Stimulated activated CD8-positive, alpha-beta memory T cell treated with anti-CD3 and anti-CD28 coated beads, Interleukin-15, amount 100 ng/mL, for 48 hours (primary cell): ENCODE measurements around the gene MXRA7.

ENCODE experiments used
- DNase-seq, 2 donors: peaks; one replicate each; pipeline ENCODE4 v3.0.0-alpha.2; 2020; ENCODE audit warnings: low read depth in 2 of 2

MXRA7 gene

DNA sequence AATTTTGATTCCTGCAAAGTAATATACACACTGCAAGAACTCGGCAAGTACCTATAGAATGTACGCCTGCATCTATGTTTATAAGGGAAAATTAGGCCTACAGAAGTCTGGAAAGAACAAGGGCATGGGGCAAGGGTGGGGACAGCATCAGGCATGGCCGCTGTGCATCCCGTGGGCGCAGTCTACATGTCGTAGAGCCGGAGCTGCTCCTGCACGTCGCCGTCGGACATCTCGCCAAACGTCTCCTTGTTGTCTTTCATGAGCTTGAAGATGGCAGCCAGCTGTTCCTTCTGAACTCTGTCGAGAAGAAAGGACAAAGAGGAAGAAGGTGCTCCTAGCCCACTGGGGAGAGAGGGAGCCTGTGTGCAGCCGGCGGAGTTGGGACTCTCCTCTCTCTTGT lies 33.4 kb downstream of the MXRA7 start:
- no peak for DNase-seq

DNA sequence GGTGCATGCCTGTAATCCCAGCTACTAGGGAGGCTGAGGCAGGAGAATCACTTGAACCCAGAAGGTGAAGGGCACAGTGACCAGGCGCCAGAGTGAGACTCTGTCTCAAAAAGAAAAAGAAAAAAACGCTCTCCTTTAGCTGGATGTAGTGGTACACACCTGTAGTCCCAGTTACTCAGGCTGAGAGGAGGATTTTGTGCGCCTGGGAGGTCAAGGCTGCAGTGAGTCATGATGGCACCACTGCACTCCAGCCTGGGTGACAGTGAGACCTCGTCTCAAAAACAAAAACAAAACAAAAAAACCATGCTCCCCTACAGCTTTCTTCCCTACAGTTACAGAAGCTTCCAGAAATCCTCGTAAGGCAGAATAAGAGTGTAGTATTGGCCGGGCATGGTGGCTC lies 34.1 kb downstream of the MXRA7 start:
- no peak for DNase-seq

DNA sequence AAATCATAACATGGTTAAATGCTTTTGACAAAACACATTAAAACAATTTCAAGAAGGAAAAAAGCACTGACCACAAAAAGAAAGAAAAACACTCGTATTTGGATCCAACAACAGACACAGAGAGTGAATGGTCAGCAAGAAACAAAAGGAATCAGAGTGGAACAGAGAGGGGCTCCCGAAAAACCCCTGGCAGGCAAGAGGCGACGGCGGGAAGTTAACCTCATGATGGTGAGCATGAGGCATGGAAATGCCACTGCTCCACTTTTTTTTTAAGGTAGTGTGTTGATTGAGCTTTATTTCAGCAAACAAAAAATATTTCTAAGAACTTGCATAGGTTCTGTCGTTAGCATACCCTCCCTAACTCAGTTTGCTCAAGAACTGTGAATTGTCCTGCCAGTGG lies 35.1 kb downstream of the MXRA7 start:
- DNase-seq = no peak

DNA sequence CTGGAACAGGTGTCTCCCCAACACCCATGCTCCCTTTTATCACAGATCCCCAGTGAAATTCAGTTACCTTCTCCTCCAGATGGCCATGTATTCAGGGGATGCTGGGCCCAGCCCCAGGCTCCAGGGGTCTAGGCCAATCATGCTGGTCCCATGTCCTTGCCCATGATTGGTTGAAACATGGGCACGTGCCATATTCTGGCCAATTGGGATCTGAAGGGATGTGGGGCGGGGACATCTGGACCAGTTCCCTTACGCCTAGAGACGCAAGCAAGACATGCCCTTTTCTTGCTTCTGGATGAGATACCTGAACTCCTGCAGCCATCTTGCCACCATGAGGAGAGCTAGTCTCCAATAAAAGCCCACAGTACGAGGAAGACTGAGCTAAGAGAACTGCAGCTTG lies 36.2 kb downstream of the MXRA7 start:
- no peak for DNase-seq

DNA sequence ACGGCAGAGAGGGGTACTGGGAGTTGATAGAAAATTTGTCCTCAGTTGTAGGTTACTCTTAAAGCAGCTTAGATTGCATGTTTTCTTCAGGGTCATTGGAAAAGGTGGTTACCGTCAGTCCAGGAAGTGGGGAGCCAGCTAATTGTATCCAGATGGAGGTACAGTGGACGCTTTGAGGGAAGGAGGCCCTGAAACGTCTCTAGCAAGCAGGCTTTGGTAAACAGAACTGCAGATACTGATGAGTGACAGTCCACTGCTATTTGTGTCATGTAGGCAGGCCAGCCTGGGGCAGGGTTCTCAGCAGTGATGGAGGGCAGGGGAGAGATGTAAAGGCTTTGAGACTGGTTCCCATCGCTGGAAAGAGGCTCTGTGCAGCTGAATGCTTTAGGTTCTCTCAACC lies 37.0 kb downstream of the MXRA7 start:
- DNase-seq = no peak

DNA sequence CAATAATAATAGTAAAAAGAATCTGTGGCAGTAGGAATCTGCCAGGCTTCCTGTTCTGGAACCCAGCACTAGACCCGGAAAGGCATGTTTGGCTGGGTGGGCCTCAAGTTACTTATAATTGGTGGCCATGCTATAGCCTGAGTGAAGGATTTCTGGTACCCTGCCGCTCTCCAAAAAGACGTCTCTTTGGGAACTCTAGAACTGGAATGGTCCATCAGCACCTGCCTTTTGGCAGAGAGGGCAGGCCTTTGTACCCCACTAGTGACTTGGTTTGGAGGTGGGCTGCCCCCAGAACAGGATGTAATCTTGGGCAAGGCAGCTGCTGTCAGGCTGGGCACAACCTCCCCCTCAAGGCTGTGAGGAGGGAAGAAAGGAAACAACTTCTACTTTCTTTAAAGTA lies 37.9 kb downstream of the MXRA7 start:
- DNase-seq = no peak

DNA sequence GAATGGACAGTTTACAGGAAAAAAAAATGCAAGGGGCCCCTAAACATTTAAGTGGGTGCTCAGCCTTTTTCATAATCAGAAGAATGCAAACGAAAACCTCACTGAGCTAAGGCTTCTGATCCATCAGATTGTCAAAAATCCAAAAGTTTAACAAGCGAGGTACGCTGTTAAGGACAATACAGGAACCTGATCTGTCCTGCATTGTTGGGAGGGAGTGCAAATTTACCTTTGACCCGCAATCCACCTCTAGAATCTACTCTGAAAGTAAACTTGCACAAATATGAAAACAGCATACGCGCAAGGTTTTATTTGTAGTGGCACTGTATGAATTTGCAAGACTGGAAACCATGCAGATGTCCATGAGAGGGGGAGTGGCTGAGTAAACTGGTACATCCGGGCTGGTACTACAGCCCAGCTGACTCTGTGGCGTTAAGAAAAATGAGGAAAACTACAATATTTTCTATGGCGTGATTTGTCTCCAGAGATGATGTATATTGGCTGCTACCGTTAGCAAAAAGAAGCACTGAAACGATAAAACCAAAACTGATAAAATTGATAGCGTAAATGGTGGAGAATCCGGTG lies 38.4 kb downstream of the MXRA7 start:
- DNase-seq = no peak

DNA sequence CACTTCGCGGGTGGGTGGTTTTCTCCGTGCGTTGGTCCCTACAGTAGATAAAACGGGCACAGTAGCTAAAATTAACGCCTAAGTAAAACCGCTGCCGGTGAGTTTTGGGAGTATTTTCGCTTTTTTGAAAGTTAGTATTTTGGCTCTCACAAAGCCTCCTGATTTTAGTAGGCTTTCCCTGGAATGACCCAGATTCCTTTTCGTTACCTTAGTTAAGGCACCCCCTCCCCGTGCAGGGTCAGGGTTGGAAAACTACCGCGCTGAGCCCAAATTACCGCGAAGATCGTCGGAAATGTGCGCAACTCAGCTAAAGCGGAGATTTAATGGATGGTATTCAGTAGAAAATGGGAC lies 38.9 kb downstream of the MXRA7 start:
- no peak for DNase-seq

DNA sequence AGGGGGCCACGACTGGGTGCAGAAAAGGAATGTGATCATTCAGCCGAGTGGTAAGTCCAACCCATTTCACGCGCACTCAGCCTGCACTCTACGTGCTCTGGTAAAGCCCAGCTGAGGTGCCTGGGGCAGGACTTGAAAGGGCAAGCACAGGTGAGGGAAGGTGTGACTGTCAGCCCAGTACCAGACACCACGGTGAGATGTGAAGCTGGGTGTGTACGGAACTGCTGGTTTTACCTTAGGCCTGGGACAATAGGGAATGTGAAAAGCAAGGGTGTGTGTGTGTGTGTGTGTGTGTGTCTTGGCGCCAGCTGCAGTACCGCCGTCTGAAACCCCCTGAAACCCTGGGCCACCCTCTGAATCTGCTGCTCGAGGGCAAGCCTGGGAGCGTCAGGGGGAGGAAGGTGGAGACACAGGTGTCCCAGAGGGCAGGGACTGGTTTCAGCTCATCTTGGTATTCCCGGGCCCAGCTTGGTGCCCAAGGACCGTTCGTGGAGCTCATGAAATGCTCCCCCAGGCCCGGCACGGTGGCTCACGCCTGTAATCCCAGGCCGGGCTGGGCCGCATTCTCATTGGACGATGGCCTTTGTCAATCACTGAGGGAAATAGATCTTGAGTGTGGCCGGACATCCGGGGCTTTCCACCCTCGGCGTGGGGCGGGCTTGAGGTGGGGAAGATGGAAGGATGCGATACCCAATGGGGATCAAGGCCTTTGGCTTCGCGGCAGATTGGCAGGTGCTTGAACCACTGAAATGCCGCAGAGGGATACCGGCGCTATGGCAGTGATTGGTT lies 39.4 kb downstream of the MXRA7 start:
- peak; percentile 98 to 99 for DNase-seq

DNA sequence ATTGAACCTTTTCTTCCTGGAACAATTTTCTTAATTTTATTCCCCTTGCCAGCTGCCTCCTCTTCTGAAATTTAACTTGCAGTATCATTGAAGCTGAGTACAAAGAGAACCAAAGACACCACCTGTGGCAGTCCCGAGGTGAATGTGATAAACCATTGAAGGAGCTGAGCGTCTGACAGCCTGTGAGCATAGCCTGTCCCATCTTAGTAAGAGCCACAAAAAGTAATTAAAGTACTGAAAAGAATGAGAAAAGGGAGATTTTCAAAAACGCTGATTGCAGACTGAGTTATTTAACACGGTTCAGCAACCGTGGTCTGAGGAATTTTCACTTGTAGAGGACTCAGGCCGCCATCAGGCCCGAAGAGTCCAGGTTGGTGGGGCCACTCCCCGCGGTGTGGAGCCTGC lies 40.0 kb downstream of the MXRA7 start:
- DNase-seq = no peak

DNA sequence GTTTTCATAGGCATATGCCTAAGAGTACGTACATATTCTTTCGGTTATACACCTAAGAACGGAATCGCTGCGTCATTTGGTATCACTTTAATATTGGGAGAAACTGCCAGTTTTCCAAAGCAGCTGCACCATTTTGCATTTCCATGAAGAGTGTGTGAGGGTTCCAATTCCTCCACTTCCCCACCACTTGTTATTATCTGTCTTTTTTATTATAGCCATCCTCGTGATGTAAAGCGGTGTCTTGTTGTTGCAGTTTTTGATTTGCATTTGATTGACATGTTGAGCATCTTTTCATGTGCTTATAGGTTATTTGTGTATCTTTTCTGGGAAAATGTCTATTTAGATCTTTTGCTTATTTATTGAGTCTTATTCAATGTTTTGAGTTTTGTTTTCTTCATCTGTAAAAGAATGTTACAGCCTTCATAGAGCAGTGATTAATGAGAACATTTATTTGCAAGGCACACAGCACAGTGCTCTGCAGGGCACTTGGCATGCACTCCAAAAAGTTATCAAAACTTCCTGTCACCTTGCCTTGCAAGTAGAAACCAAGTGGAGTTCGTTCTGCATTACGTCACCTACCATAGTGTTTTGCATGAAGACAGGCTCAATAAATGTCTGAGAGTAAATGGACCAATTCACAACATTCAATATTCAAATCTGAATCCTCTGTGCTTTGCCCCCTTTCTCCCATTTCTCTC lies 40.6 kb downstream of the MXRA7 start:
- no peak for DNase-seq

DNA sequence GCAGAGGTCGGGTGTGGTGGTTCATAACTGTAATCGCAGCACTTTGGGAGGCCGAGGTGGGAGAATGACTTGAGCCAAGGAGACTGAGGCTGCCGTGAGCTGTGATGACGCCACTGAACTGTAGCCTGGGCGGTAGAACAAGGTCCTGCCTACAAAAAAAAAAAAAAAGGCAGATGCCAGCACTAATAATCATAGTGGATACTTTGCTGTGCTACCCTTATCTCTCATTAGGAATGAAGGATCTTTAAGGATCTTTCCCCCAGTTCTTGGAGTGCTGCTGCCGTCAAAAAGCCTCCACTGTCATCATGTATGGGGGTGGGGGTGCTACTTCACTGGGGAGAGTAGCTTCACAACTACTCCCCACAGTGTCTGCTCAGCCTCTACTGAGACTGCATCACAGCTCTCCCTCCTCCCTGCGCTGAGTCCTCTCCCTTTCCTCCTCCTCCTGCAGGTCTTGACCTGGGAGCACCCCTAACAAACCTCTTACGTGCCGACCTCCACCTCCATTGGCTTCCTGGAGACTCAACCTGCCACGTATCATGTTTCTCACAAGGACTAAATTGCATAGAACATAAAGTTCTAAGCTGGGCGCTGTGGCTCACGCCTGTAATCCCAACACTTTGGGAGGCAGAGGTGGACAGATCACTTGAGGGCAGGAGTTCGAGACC lies 42.8 kb downstream of the MXRA7 start:
- DNase-seq = no peak

DNA sequence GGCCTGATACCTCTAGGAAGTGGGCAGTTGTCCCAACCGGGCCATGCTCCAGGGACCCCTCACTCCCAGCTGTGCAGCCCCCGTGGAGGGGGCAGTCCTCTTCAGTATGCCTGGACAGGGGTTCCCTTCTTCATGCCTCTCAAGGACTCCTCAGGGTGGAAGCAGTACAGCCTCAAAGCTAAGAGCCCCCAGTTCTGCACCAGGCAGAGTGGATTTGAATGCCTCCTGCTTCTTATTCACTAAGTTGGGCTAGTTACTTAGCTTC lies 43.3 kb downstream of the MXRA7 start:
- DNase-seq = no peak

DNA sequence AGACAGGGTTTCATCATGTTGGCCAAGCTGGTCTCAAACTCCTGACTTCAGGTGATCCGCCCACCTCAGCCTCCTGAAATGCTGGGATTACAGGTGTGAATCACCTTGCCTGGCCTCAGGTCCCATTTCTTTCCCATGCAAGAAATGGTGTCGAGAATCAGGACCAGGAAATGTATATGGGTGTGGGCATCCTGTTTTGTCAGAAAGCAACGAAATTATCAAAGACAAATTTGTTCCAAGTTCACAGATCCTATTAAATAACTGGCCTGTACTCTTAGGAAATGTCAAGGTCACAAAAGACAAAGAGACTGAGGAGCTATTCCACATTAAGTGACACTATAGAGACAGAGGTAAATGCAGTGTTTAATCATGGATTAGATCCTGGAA lies 50.1 kb downstream of the MXRA7 start:
- DNase-seq = no peak

DNA sequence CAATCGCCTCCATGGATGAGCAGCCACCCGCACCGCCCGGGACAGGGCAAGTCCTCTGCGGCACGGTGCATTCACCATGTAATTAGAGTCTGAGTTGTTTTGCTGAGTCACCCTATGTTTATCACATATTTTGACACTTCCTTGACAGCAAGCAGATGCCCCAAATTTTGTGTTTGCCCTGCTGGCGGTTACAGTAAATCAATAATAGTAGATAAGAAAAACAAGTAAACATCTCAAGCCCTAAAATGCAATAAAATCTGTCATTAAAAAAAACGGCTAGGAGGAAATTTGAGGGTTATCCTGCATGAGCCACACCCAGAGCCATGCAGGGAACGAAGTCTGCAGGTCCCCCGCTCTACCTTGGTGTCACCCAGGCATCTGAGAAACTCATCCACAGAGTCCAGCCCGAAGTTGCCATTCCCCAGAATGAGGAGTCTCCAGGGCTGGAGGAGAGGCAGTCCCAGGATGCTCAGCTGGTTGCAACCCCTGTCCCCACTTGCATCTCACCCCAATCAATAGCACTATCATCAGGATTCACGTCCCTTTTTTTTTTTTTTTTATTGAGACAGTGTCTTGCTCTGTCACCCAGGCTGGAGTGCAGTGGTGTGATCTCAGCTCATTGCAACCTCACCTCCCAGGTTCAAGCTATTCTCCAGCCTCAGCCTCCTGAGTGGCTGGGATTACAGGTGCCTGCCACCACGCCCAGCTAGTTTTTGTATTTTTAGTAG lies 50.7 kb downstream of the MXRA7 start:
- DNase-seq = no peak

DNA sequence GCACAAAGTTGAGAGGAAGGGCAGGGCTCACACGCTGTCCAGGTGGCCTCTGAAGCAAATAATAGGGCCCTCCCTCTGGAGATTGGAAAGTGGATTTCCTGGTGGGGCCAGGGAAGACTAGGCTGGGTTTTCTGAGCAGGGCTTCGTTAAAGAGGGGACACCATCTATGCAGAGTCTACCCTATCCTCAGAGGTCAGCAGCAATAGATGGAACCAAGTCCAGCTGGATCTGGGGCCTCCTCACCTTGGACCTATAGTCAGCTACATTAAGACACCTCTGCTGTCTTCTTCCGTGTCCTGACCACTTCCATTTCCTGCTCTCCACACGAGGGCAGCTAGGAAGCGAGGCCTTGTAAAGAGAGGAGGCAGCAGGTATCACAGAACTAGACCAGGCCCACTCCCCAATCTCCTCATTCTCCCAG lies 52.5 kb downstream of the MXRA7 start:
- no peak for DNase-seq

DNA sequence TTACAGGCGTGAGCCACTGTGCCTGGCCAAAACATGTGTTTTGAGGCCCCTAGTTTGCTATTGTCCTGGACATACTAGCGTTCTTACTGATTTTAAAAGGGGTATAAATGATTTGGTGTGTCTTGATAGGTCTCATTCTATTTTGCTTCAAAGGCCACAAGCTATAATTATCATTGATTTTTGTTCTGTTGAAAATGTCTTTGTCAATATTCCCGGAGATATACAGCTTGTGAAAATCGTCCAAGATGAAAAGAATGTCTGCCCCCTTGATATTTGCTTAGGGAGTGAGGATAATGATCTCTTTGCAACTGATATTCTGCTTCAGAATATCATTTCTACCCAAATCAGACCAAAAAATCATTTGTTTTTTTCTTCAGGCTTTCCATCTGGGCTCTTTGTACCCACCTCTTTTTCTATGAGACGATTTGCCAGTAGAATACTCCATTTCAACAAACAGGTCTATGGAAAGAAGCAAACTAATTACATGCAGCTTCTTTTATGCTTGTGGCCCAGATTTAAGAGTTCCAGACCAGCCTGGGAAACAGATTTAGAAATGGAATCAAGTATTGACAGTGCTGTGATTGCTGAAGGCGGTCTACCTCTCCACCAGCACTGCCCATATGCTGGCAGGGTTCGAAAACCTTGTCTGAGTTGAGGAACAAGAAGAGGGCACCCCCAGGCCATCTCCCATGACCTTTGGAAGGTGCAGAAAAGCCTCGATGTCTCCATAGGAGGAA lies 53.1 kb downstream of the MXRA7 start:
- no peak for DNase-seq

DNA sequence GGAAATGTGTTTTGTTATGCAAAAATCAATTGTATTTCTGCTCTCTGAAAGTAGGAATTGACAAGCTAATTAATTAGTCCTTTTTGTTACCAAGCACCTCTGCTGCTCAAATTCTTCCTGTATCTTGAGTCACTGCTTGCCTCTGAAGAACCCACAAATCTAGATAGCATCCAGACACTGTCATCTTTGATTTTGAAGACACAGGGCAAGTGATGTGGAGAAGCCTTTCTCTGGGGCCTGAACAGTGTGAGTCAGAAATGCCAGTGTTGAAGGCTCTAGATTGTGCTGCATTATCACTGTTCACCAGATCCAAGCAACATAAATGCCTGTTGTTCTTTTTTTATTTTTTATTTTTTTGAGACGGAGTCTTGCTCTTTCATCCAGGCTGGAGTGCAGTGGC lies 56.4 kb downstream of the MXRA7 start:
- no peak for DNase-seq

DNA sequence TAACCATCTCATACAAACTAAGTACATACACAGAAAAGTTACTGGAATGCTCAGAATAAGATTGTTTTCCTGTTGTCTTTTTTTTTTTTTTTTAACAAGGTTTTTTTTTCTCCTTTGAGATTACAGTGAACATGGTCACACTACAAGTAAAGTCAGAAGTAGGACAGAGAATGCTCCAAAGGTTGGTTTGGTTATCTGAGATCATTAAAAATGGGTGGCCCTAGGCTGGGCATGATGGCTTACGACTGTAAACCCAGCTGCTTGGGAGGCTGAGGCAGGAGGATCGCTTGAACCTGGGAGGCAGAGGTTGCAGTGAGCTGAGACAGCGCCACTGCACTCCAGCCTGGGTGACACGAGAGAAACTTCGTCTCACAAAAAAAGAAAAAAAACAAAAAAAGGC lies 60.3 kb downstream of the MXRA7 start:
- no peak for DNase-seq

DNA sequence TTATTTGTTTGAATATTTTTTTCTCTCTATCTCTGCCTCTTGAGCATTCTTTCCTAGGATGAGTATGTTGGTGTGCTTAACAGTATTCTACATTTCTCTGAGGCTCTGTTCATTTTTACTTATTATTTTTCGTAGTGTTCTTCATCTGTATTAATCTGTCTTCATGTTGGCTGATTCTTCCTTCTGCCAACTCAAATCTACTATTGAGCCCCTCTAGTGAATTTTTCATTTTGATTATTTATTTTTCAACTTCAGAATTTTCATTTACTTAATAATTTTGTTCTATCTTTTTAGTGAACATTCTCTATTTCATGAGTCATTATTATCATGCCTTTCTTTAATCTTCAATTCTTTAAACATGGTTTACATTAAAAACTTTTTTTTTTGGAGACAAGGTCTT lies 64.1 kb downstream of the MXRA7 start:
- no peak for DNase-seq

DNA sequence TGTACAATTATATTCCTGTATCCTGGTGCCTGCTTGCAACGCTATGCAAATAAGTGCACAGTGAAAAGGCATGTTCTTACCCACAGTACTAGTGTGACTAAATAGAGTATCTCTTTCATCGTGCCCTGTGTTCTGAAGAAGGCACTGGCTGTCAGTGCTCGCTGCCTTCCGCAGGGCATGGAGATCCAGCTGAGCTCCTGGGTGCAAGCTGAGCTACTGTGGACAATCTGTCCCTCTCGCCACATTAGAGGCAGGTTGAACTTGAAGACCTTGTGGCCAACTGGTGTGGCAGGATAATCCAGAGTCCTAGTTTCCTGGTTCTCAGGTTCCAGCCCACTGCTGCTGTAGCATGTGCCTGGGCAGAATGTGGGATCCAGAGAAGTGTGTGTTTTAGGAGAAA lies 65.3 kb downstream of the MXRA7 start:
- no peak for DNase-seq

DNA sequence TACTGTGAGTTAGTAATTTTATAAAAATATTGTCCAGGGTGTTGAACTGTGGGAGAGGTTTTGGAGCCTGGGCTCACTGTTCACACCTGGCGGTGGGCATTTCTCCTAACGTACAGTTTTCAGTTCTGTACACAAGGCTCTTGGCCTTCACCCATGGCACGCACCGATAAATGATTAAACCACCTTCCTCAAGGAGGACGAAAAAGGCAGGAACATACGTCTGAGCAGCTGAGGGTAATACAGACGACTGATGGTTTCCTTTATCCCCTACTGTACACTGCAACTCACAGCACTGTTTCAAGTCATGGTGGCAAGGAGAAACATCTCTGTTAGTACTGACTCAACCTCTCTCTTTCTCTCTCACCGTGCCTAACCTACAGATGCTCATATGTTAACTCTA lies 65.8 kb downstream of the MXRA7 start:
- DNase-seq = no peak
